ENCODE results near the gene MED9. TPM values are rescaled to one million over a fixed set of nuclear protein-coding genes. Genes with fewer than 3 reads are reported as not detected.
"Not testable (repeated sequence)": the region's sequence is repeated elsewhere in the genome, so short reads cannot be mapped to it uniquely, and the experiment has no call there.

Gene MED9
- total RNA-seq, 5 donors from 2014 or later (not counting 1 experiment from before 2014, with no cell fraction given) = 16.6 to 20.3 (median 19.1) TPM

DNA sequence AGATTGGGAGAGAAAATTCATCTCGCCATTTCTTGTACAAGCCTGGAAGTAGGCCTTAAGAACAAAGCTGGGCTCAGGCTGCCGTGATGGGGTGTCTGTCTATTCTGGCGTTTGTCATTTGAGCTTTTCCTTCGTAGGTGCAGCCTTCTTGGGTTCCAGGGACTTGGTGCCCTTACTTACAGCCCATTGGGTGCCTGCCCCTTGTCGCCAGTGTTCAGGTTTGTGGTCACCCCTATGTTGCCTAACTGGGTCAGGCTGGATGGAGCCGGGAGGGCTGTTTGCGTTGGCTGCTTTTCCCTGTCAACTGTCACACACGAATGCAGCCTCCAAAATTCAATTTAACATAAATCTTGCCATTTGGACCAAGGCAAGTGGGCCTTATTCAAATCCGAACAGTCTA is 23.7 kb upstream of the MED9 start:
- Mint-ChIP-seq H3K27ac (no peak overlapping the region), H3K36me3 (no peaks in the 10 kb centered on the region), H3K4me3 (no peak overlapping the region), H3K4me1 (no peaks in the 10 kb centered on the region), H3K27me3 (peaks cover 0 to 3% of the 10 kb centered on the region in 2 donors), H3K9me3 (no peaks in the 10 kb centered on the region)
- no peaks in the 10 kb centered on the region for H3K9me3 ChIP-seq
- no peaks in the 10 kb centered on the region for H3K36me3 ChIP-seq (ENCODE audit: control insufficient read depth in 2 of 2, extremely low read depth in 1 of 2, insufficient read depth in 1 of 2, low read length in 1 of 2)
- no peak overlapping the region for H3K27ac ChIP-seq (ENCODE audit: low read length)
- ATAC-seq (replicated peaks in 1 of 4) (no peak), DNase-seq (no peak)
- ChIA-PET CTCF (no interaction called here), POLR2A (no interaction called here)
- H3K27me3 ChIP-seq (replicated peaks in 1 of 2; ENCODE audit: control insufficient read depth in 2 of 2, extremely low read depth in 1 of 2, insufficient read depth in 2 of 2, low read length in 1 of 2) = peaks cover 0 to 20% of the 10 kb centered on the region in 2 experiments
- H3K4me1 ChIP-seq (ENCODE audit: control insufficient read depth in 1 of 2, extremely low read depth in 1 of 2, insufficient read depth in 2 of 2, low read length in 2 of 2) = no peaks in the 10 kb centered on the region
- no peak overlapping the region for H3K4me3 ChIP-seq (ENCODE audit: control insufficient read depth in 1 of 2, extremely low read depth in 1 of 2, low read length in 1 of 2)
- WGBS (ENCODE audit: insufficient coverage) = 73% methylated on average over 5 of the region's 9 CpGs

DNA sequence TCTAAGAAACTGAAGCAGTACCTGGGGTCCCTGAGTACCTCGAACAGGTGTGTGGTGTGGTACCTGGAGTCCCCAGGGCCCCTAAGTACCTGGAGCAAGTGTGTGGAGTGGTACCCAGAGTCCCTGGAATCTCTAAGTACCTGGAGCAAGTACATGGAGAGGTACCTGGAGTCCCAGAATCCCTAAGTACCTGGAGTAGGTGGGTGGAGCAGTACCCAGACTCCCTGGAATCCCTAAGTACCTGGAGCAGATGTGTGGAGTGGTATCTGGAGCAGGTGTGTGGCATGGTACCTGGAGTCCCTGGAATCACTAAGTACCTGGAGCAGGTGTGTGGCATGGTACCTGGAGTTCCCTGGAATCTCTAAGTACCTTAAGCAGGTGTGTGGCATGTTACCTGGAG is 22.5 kb upstream of the MED9 start:
- CTCF ChIA-PET = no interaction called here
- H3K4me3 ChIP-seq (ENCODE audit: control insufficient read depth in 1 of 2, extremely low read depth in 1 of 2, low read length in 1 of 2) = no peak overlapping the region

DNA sequence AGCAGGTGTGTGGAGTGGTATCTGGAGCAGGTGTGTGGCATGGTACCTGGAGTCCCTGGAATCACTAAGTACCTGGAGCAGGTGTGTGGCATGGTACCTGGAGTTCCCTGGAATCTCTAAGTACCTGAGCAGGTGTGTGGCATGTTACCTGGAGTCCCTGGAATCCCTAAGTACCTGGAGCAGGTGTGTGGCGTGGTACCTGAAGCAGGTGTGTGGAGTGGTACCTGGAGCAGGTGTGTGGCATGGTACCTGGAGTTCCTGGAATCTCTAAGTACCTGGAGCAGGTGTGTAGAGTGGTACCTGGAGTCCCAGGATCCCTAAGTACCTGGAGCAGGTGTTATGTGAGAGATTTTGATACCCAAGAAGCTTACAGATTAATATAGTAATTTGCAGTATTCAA is 22.1 kb upstream of the MED9 start:
- peaks cover 0 to 17% of the 10 kb centered on the region in 2 experiments for H3K27me3 ChIP-seq (replicated peaks in 1 of 2; ENCODE audit: control insufficient read depth in 2 of 2, extremely low read depth in 1 of 2, insufficient read depth in 2 of 2, low read length in 1 of 2)
- WGBS (ENCODE audit: insufficient coverage) = 33% methylated on average over 1 of the region's 1 CpG
- H3K4me1 Mint-ChIP-seq; H3K9me3 Mint-ChIP-seq; ATAC-seq (replicated peaks in 1 of 4); H3K4me3 Mint-ChIP-seq; H3K27ac ChIP-seq (ENCODE audit: low read length); H3K9me3 ChIP-seq; H3K4me3 ChIP-seq (ENCODE audit: control insufficient read depth in 1 of 2, extremely low read depth in 1 of 2, low read length in 1 of 2); H3K36me3 ChIP-seq (ENCODE audit: control insufficient read depth in 2 of 2, extremely low read depth in 1 of 2, insufficient read depth in 1 of 2, low read length in 1 of 2); POLR2A ChIA-PET; H3K27ac Mint-ChIP-seq; CTCF ChIA-PET; DNase-seq; H3K4me1 ChIP-seq (ENCODE audit: control insufficient read depth in 1 of 2, extremely low read depth in 1 of 2, insufficient read depth in 2 of 2, low read length in 2 of 2); H3K36me3 Mint-ChIP-seq; H3K27me3 Mint-ChIP-seq: not testable (repeated sequence)

More for the DNA sequence above, 22.5 kb upstream of the MED9 start:
- H3K27me3 Mint-ChIP-seq = peaks cover 0 to 3% of the 10 kb centered on the region in 2 donors
- DNase-seq (no peak), ATAC-seq (replicated peaks in 1 of 4) (no peak)
- no peaks in the 10 kb centered on the region for H3K9me3 ChIP-seq
- no peak overlapping the region for H3K27ac Mint-ChIP-seq
- no peaks in the 10 kb centered on the region for H3K36me3 Mint-ChIP-seq
- H3K36me3 ChIP-seq (ENCODE audit: control insufficient read depth in 2 of 2, extremely low read depth in 1 of 2, insufficient read depth in 1 of 2, low read length in 1 of 2) = no peaks in the 10 kb centered on the region
- H3K27ac ChIP-seq (ENCODE audit: low read length) = no peak overlapping the region
- POLR2A ChIA-PET = no interaction called here
- no peaks in the 10 kb centered on the region for H3K4me1 Mint-ChIP-seq
- no peaks in the 10 kb centered on the region for H3K4me1 ChIP-seq (ENCODE audit: control insufficient read depth in 1 of 2, extremely low read depth in 1 of 2, insufficient read depth in 2 of 2, low read length in 2 of 2)
- no peaks in the 10 kb centered on the region for H3K9me3 Mint-ChIP-seq
- H3K27me3 ChIP-seq (replicated peaks in 1 of 2; ENCODE audit: control insufficient read depth in 2 of 2, extremely low read depth in 1 of 2, insufficient read depth in 2 of 2, low read length in 1 of 2) = peaks cover 0 to 17% of the 10 kb centered on the region in 2 experiments
- 50% methylated on average over 1 of the region's 1 CpG for WGBS (ENCODE audit: insufficient coverage)
- no peak overlapping the region for H3K4me3 Mint-ChIP-seq

DNA sequence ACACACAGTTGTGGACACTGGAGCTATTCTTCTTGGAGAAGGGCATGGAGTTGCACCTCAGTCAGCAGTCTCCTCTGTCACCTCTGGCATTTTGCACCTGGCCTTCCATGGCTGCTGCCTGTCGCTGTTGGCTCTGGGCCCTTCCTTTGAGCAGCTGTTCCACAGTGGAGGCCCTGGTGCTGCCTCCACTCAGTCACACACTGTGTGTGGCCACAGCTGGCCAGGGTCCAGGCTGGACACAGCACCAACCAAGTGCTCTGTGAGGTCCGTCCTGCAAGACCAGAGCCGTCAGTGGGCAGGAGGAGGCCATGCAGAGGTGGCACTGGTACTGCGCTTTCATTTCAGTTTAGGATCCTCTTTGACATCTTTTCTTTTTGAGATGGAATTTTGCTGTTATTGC is 21.6 kb upstream of the MED9 start:
- Mint-ChIP-seq H3K4me3 (no peak overlapping the region), H3K36me3 (no peaks in the 10 kb centered on the region), H3K9me3 (peaks cover 0 to 4% (median 0%) of the 10 kb centered on the region in 3 donors), H3K27me3 (peaks cover 0 to 3% of the 10 kb centered on the region in 2 donors), H3K27ac (no peak overlapping the region), H3K4me1 (no peaks in the 10 kb centered on the region)
- H3K36me3 ChIP-seq (ENCODE audit: control insufficient read depth in 2 of 2, extremely low read depth in 1 of 2, insufficient read depth in 1 of 2, low read length in 1 of 2) = no peaks in the 10 kb centered on the region
- no peaks in the 10 kb centered on the region for H3K4me1 ChIP-seq (ENCODE audit: control insufficient read depth in 1 of 2, extremely low read depth in 1 of 2, insufficient read depth in 2 of 2, low read length in 2 of 2)
- POLR2A ChIA-PET = no interaction called here
- no peak overlapping the region for H3K4me3 ChIP-seq (ENCODE audit: control insufficient read depth in 1 of 2, extremely low read depth in 1 of 2, low read length in 1 of 2)
- 98% methylated on average over 4 of the region's 4 CpGs for WGBS (ENCODE audit: insufficient coverage)
- H3K27me3 ChIP-seq (replicated peaks in 1 of 2; ENCODE audit: control insufficient read depth in 2 of 2, extremely low read depth in 1 of 2, insufficient read depth in 2 of 2, low read length in 1 of 2) = peaks cover 0 to 15% of the 10 kb centered on the region in 2 experiments
- DNase-seq (no peak), ATAC-seq (replicated peaks in 1 of 4) (no peak)
- no peak overlapping the region for H3K27ac ChIP-seq (ENCODE audit: low read length)
- H3K9me3 ChIP-seq = no peaks in the 10 kb centered on the region
- CTCF ChIA-PET = no interaction called here

DNA sequence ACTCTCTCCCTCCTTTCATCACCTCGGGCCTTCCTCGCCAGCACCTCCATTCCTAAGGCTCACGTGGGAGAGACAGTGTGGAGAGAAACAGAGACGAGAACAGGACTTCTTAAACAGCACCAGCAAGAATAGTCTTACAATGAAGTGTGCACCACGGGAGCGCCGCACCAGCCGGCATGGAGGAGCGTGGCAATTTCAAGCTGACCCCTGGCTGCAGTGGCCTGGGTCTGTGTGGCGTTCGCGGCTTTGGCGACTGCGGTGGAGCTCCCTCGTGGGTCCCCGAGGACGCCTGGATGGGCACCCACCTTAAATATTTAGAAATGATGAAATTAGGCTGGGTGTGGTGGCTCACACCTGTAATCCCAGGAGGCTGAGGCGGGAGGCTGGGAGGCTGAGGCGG is 20.5 kb upstream of the MED9 start:
- CTCF ChIA-PET = no interaction called here
- no peak overlapping the region for H3K27ac Mint-ChIP-seq
- no peaks in the 10 kb centered on the region for H3K36me3 Mint-ChIP-seq

DNA sequence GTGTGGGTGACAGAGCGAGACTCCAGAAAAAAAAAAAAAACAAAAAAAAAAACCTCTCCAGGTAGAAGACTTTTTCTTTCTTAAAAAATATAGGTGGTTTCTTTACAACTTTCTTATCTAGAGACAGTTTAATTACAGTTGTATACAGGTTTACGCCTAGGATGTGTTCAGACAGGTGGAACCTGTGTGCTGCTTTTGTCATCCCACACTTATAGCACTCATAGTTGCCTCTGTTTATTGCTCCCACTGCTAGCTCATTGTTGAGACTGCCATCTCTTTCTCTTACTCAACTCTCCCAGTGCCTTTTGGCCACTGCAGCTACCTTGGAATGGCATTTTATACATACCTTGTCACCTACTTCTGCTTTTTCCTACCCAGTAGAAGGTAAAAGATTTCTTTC is 19.1 kb upstream of the MED9 start:
- ChIA-PET CTCF (no interaction called here), POLR2A (no interaction called here)
- Mint-ChIP-seq H3K27ac (no peak overlapping the region), H3K9me3 (peaks cover 0 to 6% (median 0%) of the 10 kb centered on the region in 3 donors), H3K4me1 (no peaks in the 10 kb centered on the region), H3K36me3 (no peaks in the 10 kb centered on the region), H3K27me3 (peaks cover 0 to 3% of the 10 kb centered on the region in 2 donors), H3K4me3 (no peak overlapping the region)
- WGBS (ENCODE audit: insufficient coverage) = 83% methylated on average over 1 of the region's 2 CpGs
- DNase-seq (no peak), ATAC-seq (replicated peaks in 1 of 4) (no peak)
- Histone ChIP-seq H3K9me3 (no peaks in the 10 kb centered on the region), H3K4me3 (ENCODE audit: control insufficient read depth in 1 of 2, extremely low read depth in 1 of 2, low read length in 1 of 2) (no peak overlapping the region), H3K36me3 (ENCODE audit: control insufficient read depth in 2 of 2, extremely low read depth in 1 of 2, insufficient read depth in 1 of 2, low read length in 1 of 2) (no peaks in the 10 kb centered on the region), H3K4me1 (ENCODE audit: control insufficient read depth in 1 of 2, extremely low read depth in 1 of 2, insufficient read depth in 2 of 2, low read length in 2 of 2) (no peaks in the 10 kb centered on the region), H3K27me3 (replicated peaks in 1 of 2; ENCODE audit: control insufficient read depth in 2 of 2, extremely low read depth in 1 of 2, insufficient read depth in 2 of 2, low read length in 1 of 2) (peaks cover 0 to 12% of the 10 kb centered on the region in 2 experiments), H3K27ac (ENCODE audit: low read length) (no peak overlapping the region)

More for the DNA sequence above, 20.5 kb upstream of the MED9 start:
- Mint-ChIP-seq H3K9me3 (peaks cover 0 to 6% (median 0%) of the 10 kb centered on the region in 3 donors), H3K4me1 (no peaks in the 10 kb centered on the region), H3K4me3 (no peak overlapping the region), H3K27me3 (peaks cover 0 to 3% of the 10 kb centered on the region in 2 donors)
- WGBS (ENCODE audit: insufficient coverage) = 91% methylated on average over 6 of the region's 19 CpGs
- Histone ChIP-seq H3K9me3 (no peaks in the 10 kb centered on the region), H3K36me3 (ENCODE audit: control insufficient read depth in 2 of 2, extremely low read depth in 1 of 2, insufficient read depth in 1 of 2, low read length in 1 of 2) (no peaks in the 10 kb centered on the region), H3K27me3 (replicated peaks in 1 of 2; ENCODE audit: control insufficient read depth in 2 of 2, extremely low read depth in 1 of 2, insufficient read depth in 2 of 2, low read length in 1 of 2) (peaks cover 0 to 8% of the 10 kb centered on the region in 2 experiments), H3K4me3 (ENCODE audit: control insufficient read depth in 1 of 2, extremely low read depth in 1 of 2, low read length in 1 of 2) (no peak overlapping the region), H3K27ac (ENCODE audit: low read length) (no peak overlapping the region), H3K4me1 (ENCODE audit: control insufficient read depth in 1 of 2, extremely low read depth in 1 of 2, insufficient read depth in 2 of 2, low read length in 2 of 2) (no peaks in the 10 kb centered on the region)
- ATAC-seq (replicated peaks in 1 of 4) (no peak), DNase-seq (no peak)
- POLR2A ChIA-PET = interaction anchor here in 1 of 2 donors (0.7 kb wide), 1 partner anchor 389 kb away, joined by 3 read pairs; no protein-coding TSS in a partner anchor

DNA sequence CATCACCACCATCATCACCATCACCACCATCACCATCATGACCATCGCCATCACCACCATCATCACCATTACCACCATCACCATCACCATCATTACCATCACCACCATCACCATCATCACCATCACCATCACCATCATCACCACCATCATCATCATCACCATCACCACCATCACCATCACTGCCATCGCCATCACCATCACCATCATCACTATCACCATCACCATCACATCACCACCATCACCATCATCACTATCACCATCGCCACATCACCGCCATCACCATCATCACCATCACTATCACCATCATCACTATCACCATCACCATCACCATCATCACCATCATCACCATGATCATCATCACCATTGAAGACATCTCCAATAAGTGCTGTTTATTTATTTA is 16.8 kb upstream of the MED9 start:
- no peak overlapping the region for H3K27ac Mint-ChIP-seq
- 100% methylated on average over 3 of the region's 4 CpGs for WGBS (ENCODE audit: insufficient coverage)
- CTCF ChIA-PET = no interaction called here

More for the DNA sequence above, 16.8 kb upstream of the MED9 start:
- peaks cover 0 to 18% of the 10 kb centered on the region in 2 experiments for H3K27me3 ChIP-seq (replicated peaks in 1 of 2; ENCODE audit: control insufficient read depth in 2 of 2, extremely low read depth in 1 of 2, insufficient read depth in 2 of 2, low read length in 1 of 2)
- DNase-seq (no peak), ATAC-seq (replicated peaks in 1 of 4) (no peak)
- no peaks in the 10 kb centered on the region for H3K4me1 Mint-ChIP-seq
- no peaks in the 10 kb centered on the region for H3K4me1 ChIP-seq (ENCODE audit: control insufficient read depth in 1 of 2, extremely low read depth in 1 of 2, insufficient read depth in 2 of 2, low read length in 2 of 2)
- H3K36me3 Mint-ChIP-seq = no peaks in the 10 kb centered on the region
- POLR2A ChIA-PET = no interaction called here
- no peaks in the 10 kb centered on the region for H3K9me3 ChIP-seq
- no peak overlapping the region for H3K27ac ChIP-seq (ENCODE audit: low read length)
- peaks cover 0 to 6% (median 0%) of the 10 kb centered on the region in 3 donors for H3K9me3 Mint-ChIP-seq
- no peak overlapping the region for H3K4me3 Mint-ChIP-seq
- no peaks in the 10 kb centered on the region for H3K36me3 ChIP-seq (ENCODE audit: control insufficient read depth in 2 of 2, extremely low read depth in 1 of 2, insufficient read depth in 1 of 2, low read length in 1 of 2)
- peaks cover 9 to 18% of the 10 kb centered on the region in 2 donors for H3K27me3 Mint-ChIP-seq
- H3K4me3 ChIP-seq (ENCODE audit: control insufficient read depth in 1 of 2, extremely low read depth in 1 of 2, low read length in 1 of 2) = no peak overlapping the region
